GM13977 (cell line): ENCODE data around the gene ANO2.

Experiments used
- DNase-seq: peaks from one replicate; pipeline ENCODE4 v3.0.0; 2012; ENCODE audit warnings: low spot score
- CTCF ChIP-seq: IDR thresholded peaks from 2 replicates; pipeline ENCODE4 v1.5.1; 2012; ENCODE audit warnings: mild to moderate bottlenecking, control low read depth; ENCODE audit not compliant: insufficient read depth; ENCODE audit errors: extremely low read depth, missing control alignments
- in situ Hi-C: fragments of 300-500 bp; cut with MboI; formaldehyde crosslinking; loops from one replicate; pipeline ENCODE4 v1.12.0; 2022; ENCODE audit warnings: low sequenced_read_pairs, low pct_unique_long_range_greater_than_20kb, mixed read lengths, inconsistent platforms; ENCODE audit not compliant: unreplicated experiment

Gene ANO2

DNA sequence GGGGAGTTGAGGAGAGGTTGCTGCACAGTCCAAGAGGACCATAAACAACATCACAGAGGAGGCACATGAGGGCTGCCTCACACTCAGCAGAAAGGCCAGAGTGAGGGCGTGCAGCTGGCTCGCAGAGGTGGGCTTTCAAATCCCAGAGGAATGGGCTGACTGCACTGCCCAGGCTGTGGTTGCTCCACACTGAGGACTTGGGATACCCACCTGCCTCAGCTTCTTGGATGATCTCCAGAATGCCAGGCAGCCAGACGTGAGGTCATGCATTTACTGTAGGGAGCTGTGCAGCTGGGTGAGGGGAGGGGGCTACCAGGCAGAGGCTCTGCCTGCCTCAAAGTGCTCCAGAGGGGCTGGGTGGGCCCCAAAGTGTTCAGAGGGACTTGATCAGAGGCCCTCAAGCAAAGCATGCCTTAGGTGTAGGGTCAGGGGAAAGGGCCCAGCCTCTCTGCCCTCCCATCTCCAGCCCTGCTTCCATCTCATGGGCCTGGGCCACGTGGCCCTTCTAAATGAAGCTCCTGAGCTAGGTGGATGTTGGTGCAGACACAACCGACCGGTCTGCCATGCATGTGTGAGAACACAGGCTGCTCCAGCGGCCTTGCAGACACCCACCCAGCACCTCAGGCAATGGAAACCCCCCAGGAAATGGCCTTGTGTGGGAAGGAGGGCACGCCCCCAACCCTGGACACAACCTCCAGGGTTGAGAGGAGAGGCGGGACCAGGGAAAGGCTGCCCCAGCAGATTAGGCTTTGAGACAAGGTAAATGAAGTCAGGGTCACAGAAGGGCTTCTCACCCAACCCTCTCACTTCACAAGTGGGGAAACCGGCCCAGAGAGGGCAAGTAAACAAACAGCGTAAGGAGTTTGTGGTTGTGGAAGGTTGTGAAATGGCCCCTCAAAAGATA lies 422.4 kb downstream of the ANO2 start:
- in situ Hi-C loops, result no loop called here
- no peak for DNase-seq
- TF ChIP-seq CTCF, result no peak

DNA sequence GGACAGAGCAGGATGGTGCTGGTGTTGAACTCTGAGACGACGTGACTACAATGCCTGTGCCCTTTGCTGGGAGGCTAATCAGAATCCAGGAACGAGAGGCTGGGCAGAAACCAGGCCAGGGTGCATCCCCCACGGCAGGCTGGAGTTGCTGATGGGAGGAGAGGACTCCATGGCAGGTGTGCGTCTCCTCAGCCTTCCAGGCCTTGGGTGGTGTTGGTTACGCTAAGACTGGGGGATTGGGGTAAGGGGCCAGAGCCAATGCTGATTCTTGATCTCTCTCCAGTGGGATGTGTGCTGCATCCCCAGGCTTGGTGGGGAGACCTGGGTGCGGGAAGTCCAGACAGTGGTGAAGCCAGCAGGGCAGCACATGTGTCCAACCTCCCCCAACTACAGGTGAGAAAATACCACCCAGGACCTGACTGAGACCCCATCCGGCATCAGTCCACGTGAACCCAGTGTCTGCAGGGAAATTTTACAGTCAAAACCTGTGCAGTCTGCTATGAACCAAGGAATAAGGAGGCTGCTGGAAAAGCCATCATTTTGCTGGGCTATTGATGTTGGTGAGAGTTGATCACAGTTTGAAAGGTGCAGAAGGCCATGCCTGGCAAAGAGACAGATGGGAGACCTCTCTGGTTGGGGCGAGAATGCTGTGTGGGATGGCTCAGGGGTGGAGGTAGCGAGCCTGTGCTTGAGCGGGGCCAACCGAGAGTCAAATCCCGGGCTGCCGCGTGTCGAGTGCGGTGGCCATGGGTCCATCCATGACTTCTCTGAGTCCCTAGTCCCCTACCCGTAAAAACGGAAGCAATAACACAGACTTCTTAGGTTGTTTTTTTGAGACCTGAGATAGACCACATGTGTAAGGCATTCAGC lies 423.4 kb downstream of the ANO2 start:
- DNase-seq, result no peak
- TF ChIP-seq CTCF, result no peak
- in situ Hi-C loops, result no loop called here

- no peak for DNase-seq
- TF ChIP-seq CTCF, result no peak
- in situ Hi-C loops, result no loop called here
These were observed 424.2 kb downstream of the ANO2 start for GRCh38 chr12:5520831-5521230.

DNA sequence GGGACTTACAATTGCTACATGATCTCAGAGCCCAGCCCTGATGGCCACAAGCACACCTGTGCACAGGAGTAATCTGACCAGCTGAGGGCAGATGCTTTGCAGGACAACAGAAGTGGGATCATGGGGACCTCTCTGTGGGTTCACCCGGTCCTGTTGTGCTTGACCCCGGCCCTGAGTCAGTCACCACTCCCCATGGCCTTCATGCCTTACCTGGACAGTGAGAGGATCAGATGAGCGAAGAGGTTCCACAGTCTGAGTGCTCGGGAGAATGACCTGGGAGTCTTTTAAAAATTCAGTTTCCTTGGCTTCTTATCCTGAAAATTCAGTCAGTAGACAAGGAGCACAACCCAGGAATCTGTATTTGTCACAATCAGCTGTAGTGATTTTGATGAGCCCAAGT lies 425.0 kb downstream of the ANO2 start:
- no peak for TF ChIP-seq CTCF
- in situ Hi-C loops, result no loop called here
- DNase-seq, result no peak

GRCh38 chr12:5518584-5519365 lies 426.3 kb downstream of the ANO2 start:
- DNase-seq, result no peak
- in situ Hi-C loops, result no loop called here
- no peak for TF ChIP-seq CTCF

- in situ Hi-C loops, result no loop called here
- TF ChIP-seq CTCF, result no peak
These were observed 428.5 kb downstream of the ANO2 start for GRCh38 chr12:5516371-5517241.

More at GRCh38 chr12:5516371-5517241, 428.5 kb downstream of the ANO2 start:
- no peak for DNase-seq
